HG03159 (cell line): ENCODE data around the gene SOX6.

Source experiments
- ATAC-seq: cut with Tn5 transposase; IDR thresholded peaks from one replicate; pipeline ENCODE4 v1.9.1; 2021; ENCODE audit warnings: mild to moderate bottlenecking, moderate library complexity; ENCODE audit not compliant: unreplicated experiment

The SOX6 gene

GRCh38 chr11:15918212-15918611, 438.1 kb downstream of the SOX6 start:
- no peak for ATAC-seq
